ENCODE results near the gene COX4I1. TPM values are rescaled to one million over a fixed set of nuclear protein-coding genes. Genes with fewer than 3 reads are reported as not detected.

Gene COX4I1
- polyA plus RNA-seq, 6 donors from 2014 or later: 943 to 1,321 (median 1,168) TPM

- peak overlapping the region in 4 of 8 donors; percentile 6 to 61 (median 20) for H3K4me3 Mint-ChIP-seq
- H3K36me3 Mint-ChIP-seq: no peaks in the 10 kb centered on the region
- H3K9me3 Mint-ChIP-seq: no peaks in the 10 kb centered on the region
- peak; percentile 74 to 76 for ATAC-seq (ENCODE audit: low read depth in 2 of 2)
- peaks cover 8 to 30% (median 10%) of the 10 kb centered on the region in 3 donors for H3K27me3 Mint-ChIP-seq
- DNase-seq: no peak
- peak overlapping the region in 3 of 6 donors; percentile 26 to 94 (median 42) for H3K27ac Mint-ChIP-seq
- H3K4me1 Mint-ChIP-seq: peaks cover 16 to 31% (median 29%) of the 10 kb centered on the region in 3 donors
Measured at GRCh38 chr16:85844786-85845185, 45.3 kb downstream of the COX4I1 start.

- DNase-seq (no peak), ATAC-seq (ENCODE audit: low read depth in 2 of 2) (no peak)
- H3K4me3 Mint-ChIP-seq: peak overlapping the region in 1 of 8 donors; percentile 13
- H3K27ac Mint-ChIP-seq: peak overlapping the region in 2 of 6 donors; percentile 42 to 94
- H3K27me3 Mint-ChIP-seq: peaks cover 8 to 30% (median 10%) of the 10 kb centered on the region in 3 donors
- H3K4me1 Mint-ChIP-seq: peaks cover 16 to 30% (median 28%) of the 10 kb centered on the region in 3 donors
- H3K36me3 Mint-ChIP-seq: no peaks in the 10 kb centered on the region
- no peaks in the 10 kb centered on the region for H3K9me3 Mint-ChIP-seq
Measured at GRCh38 chr16:85845266-85845665, 45.8 kb downstream of the COX4I1 start.

DNA sequence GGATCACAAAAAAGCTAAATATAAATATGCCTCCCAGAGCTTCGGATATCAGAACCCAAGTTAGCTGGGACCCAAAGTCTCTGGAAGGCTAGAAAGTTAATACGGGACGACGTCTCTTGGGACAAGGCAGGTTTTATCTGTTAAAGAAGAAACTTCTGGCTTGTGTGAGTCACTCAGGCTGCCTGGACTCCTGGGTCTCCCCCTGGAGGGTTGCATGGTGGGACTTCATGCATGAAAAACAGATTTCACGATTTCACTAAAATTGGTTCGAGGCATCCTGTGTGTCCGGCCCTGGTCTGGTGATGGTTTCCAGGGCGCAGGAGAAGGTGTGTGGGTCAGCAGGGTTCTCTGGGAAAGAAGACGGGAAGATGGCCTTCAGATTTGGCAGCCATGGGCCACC is 47.0 kb downstream of the COX4I1 start:
- Mint-ChIP-seq H3K4me3 (no peak overlapping the region), H3K36me3 (no peaks in the 10 kb centered on the region), H3K4me1 (peaks cover 21 to 34% (median 30%) of the 10 kb centered on the region in 3 donors), H3K27ac (peak overlapping the region in 2 of 6 donors; percentile 79 to 86), H3K9me3 (no peaks in the 10 kb centered on the region), H3K27me3 (peaks cover 8 to 26% (median 10%) of the 10 kb centered on the region in 3 donors)
- ATAC-seq (ENCODE audit: low read depth in 2 of 2) (no peak), DNase-seq (no peak)

- ATAC-seq (ENCODE audit: low read depth in 2 of 2) (no peak), DNase-seq (no peak)
- peak overlapping the region in 2 of 6 donors; percentile 42 to 86 for H3K27ac Mint-ChIP-seq
- H3K36me3 Mint-ChIP-seq: no peaks in the 10 kb centered on the region
- H3K4me3 Mint-ChIP-seq: no peak overlapping the region
- peaks cover 21 to 34% (median 30%) of the 10 kb centered on the region in 3 donors for H3K4me1 Mint-ChIP-seq
- peaks cover 8 to 25% (median 10%) of the 10 kb centered on the region in 3 donors for H3K27me3 Mint-ChIP-seq
- no peaks in the 10 kb centered on the region for H3K9me3 Mint-ChIP-seq
Measured at GRCh38 chr16:85847036-85847435, 47.5 kb downstream of the COX4I1 start.

- Mint-ChIP-seq H3K27me3 (peaks cover 8 to 25% (median 10%) of the 10 kb centered on the region in 3 donors), H3K4me3 (peak overlapping the region in 1 of 8 donors; percentile 48), H3K9me3 (no peaks in the 10 kb centered on the region), H3K4me1 (peaks cover 25 to 40% (median 34%) of the 10 kb centered on the region in 3 donors), H3K27ac (peak overlapping the region in 1 of 6 donors; percentile 53), H3K36me3 (no peaks in the 10 kb centered on the region)
- DNase-seq (no peak), ATAC-seq (ENCODE audit: low read depth in 2 of 2) (no peak)
Measured at GRCh38 chr16:85847681-85848601, 48.4 kb downstream of the COX4I1 start.

DNA sequence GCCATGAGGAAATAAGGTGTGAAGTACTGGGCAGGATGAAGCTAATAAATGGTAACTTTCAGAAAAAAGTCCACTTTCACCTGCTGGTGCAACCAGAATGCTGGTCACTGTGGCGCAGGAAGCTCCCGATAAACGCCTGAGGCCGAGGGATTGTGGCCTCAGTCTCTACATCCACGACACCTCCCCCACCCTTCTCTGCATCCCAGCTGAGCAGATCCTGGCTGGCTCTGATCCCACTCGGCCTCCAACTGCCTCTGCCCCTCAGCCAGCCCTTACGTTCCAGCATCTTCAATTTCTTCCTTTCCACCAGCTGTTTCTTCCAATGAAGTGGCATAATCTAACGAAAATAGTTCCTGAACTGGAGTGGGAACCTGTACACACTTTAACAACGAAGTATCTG is 49.5 kb downstream of the COX4I1 start:
- H3K27me3 Mint-ChIP-seq: peaks cover 8 to 25% (median 10%) of the 10 kb centered on the region in 3 donors
- no peaks in the 10 kb centered on the region for H3K9me3 Mint-ChIP-seq
- H3K4me1 Mint-ChIP-seq: peaks cover 30 to 50% (median 43%) of the 10 kb centered on the region in 3 donors
- peak overlapping the region in 1 of 6 donors; percentile 84 for H3K27ac Mint-ChIP-seq
- H3K36me3 Mint-ChIP-seq: no peaks in the 10 kb centered on the region
- no peak overlapping the region for H3K4me3 Mint-ChIP-seq
- DNase-seq (no peak), ATAC-seq (ENCODE audit: low read depth in 2 of 2) (no peak)

- DNase-seq (no peak), ATAC-seq (ENCODE audit: low read depth in 2 of 2) (no peak)
- Mint-ChIP-seq H3K9me3 (no peaks in the 10 kb centered on the region), H3K27ac (peak overlapping the region in 1 of 6 donors; percentile 84), H3K36me3 (no peaks in the 10 kb centered on the region), H3K4me3 (no peak overlapping the region), H3K27me3 (peaks cover 8 to 25% (median 10%) of the 10 kb centered on the region in 3 donors), H3K4me1 (peaks cover 34 to 52% (median 44%) of the 10 kb centered on the region in 3 donors)
Measured at GRCh38 chr16:85849388-85849787, 49.9 kb downstream of the COX4I1 start.

DNA sequence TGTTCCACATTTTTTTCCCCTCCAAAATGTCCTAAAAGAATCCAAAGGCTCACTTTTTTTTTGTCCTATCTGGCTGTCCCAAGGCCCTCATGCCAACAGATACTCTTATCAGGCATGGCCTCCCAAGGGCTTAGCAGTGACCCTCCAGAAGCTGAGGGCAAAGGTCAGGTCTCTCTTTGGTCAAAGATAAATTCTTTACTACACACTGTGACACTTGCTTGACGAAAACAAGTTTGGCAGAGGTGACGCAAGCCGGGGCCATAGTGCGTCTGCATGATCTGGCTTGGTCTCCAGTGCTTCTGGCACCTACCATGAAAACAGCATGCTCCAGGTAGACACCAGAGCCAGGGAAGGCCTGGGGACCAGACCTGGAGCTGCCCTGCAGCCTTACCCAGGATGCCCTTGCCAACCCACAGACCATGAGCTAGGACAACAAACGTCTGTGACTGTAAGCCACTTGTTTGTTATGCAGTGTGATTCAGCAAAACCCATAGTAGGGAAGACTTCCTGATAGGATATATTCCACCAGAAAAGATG is 50.9 kb downstream of the COX4I1 start:
- DNase-seq (no peak), ATAC-seq (ENCODE audit: low read depth in 2 of 2) (no peak)
- no peaks in the 10 kb centered on the region for H3K36me3 Mint-ChIP-seq
- H3K9me3 Mint-ChIP-seq: no peaks in the 10 kb centered on the region
- peak overlapping the region in 1 of 6 donors; percentile 54 for H3K27ac Mint-ChIP-seq
- peaks cover 0 to 19% (median 10%) of the 10 kb centered on the region in 3 donors for H3K27me3 Mint-ChIP-seq
- peaks cover 28 to 44% (median 41%) of the 10 kb centered on the region in 3 donors for H3K4me1 Mint-ChIP-seq
- H3K4me3 Mint-ChIP-seq: no peak overlapping the region

- Mint-ChIP-seq H3K27ac (peak overlapping the region in 2 of 6 donors; percentile 38 to 63), H3K4me1 (peaks cover 28 to 47% (median 44%) of the 10 kb centered on the region in 3 donors)
Measured at GRCh38 chr16:85851034-85851785, 51.7 kb downstream of the COX4I1 start.

DNA sequence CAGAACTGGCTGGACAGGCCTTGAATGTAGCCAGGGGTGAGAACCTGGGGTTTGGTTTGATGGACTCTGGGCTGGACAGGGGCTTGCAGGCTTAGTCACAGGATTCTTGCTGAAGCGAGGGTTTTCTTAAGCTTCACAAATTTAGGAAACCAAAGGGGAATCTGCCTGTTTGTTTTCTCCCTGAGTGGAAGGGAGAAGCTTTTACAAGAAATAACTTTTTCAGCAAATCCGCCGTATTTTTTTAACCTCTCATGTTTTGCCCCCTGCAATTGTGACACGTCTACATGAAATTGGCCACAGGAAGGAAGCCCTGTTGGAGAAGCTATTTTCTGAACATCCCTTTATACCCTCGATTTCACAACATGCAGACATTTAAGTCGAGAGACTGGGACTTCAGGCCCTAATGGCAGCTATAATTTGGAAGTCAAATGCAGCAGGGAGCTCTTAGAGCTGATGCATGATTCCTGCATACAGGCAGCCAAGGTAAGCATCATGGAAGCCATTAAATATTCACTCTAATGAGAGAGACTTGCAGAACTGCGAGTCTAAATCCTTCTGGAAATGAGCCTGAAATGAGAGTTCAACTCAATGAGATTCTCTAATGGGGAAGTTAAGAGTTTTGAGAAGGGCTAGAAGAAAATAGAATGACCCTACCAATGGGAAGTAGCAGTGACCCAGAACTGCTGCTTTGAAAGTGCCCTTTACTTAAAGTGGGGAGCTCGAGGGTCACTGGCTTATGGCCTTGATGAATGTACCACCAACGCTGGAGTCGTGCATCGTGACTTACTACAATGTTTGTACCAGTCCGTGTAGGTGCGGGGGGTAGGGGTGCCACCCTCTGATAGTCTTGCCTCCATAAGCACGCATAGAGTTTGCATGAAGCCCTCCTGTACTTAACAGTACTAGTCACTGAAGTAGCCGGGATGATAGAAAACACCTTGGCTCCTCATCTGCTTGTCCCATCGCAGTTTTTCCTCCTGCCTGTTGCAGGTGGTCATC is 54.4 kb downstream of the COX4I1 start:
- H3K4me1 Mint-ChIP-seq: peaks cover 27 to 43% (median 36%) of the 10 kb centered on the region in 3 donors
- H3K27me3 Mint-ChIP-seq: peaks cover 0 to 2% (median 0%) of the 10 kb centered on the region in 3 donors
- H3K36me3 Mint-ChIP-seq: no peaks in the 10 kb centered on the region
- ATAC-seq (ENCODE audit: low read depth in 2 of 2): no peak
- H3K4me3 Mint-ChIP-seq: no peak overlapping the region
- DNase-seq: no peak
- H3K9me3 Mint-ChIP-seq: no peaks in the 10 kb centered on the region
- H3K27ac Mint-ChIP-seq: peak overlapping the region in 1 of 6 donors; percentile 42

More at GRCh38 chr16:85851034-85851785, 51.7 kb downstream of the COX4I1 start:
- Mint-ChIP-seq H3K9me3 (no peaks in the 10 kb centered on the region), H3K36me3 (no peaks in the 10 kb centered on the region), H3K27me3 (peaks cover 0 to 18% (median 10%) of the 10 kb centered on the region in 3 donors), H3K4me3 (no peak overlapping the region)
- ATAC-seq (ENCODE audit: low read depth in 2 of 2) (no peak), DNase-seq (no peak)

DNA sequence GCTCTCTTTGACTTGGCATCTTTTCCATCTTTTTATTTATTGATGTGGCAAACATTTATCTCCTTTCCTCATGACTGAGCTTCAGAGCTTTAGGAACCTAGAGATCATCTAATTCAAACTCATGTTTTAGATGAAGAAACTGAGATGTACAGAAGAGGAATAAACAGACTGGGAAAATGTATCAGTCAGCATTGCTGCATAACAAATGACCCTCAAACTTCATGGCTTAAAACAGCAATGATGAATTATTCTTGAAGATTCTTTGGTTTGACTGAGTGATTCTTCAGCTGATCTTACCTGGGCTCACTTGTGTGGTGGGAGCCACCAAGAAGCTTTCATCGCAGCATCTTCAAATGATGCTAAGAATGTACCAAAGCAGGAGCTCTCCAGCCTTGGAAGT is 55.4 kb downstream of the COX4I1 start:
- DNase-seq (no peak), ATAC-seq (ENCODE audit: low read depth in 2 of 2) (no peak)
- Mint-ChIP-seq H3K36me3 (no peaks in the 10 kb centered on the region), H3K27ac (no peak overlapping the region), H3K27me3 (peaks cover 0 to 8% (median 0%) of the 10 kb centered on the region in 3 donors), H3K9me3 (no peaks in the 10 kb centered on the region), H3K4me1 (peaks cover 36 to 48% (median 45%) of the 10 kb centered on the region in 3 donors), H3K4me3 (no peak overlapping the region)

DNA sequence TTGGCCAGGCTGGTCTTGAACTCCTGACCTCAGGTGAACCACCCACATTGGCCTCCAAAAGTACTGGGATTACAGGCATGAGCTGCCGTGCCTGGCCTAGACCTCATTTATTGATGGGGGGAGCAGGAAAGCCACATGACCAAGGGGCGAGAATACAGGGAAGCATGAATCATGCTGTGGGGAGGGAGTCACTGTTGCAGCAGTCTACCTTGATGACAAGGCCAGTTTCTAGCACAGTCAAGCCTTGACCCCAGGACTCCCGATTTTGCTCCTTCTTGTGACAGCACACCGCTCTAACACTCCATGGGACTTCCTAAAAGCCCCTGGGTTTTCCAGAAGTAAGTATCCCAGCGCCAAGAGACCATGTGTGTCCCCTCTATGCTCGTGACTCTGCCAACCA is 56.6 kb downstream of the COX4I1 start:
- Mint-ChIP-seq H3K36me3 (no peaks in the 10 kb centered on the region), H3K27me3 (peaks cover 0 to 8% (median 0%) of the 10 kb centered on the region in 3 donors), H3K4me1 (peaks cover 40 to 53% (median 51%) of the 10 kb centered on the region in 3 donors), H3K27ac (no peak overlapping the region), H3K4me3 (no peak overlapping the region), H3K9me3 (no peaks in the 10 kb centered on the region)
- ATAC-seq (ENCODE audit: low read depth in 2 of 2) (no peak), DNase-seq (no peak)
